Measurements from ENCODE around the gene CFAP119.

DNA sequence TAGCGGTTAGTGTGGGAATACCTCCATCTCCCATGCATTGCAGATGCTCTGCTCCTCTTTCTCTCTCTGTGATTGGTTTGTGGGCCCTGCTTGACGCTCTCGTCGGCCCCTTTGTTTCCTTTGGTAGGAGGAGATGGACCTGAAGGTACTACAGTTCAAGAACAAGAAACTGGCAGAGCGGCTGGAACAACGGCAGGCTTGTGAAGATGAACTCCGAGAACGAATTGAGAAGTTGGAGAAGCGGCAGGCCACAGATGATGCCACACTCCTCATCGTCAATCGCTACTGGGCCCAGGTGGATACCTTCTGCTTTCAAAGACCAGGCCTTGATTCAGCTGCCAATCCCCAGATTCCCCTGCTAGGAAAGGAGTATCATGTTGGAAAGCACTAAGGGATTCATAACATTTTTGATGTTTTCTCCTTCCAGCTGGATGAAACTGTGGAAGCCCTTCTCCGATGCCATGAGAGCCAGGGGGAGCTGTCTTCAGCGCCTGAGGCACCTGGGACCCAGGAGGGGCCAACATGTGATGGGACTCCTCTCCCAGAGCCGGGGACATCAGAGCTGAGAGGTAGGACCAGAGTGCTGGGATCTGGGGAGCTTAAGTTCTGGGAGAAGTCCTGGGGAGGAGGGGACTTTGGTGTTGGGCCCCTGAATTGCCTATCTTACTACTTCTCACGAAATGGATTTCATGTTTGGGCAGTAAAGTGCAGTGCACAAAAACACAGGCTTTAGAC lies 1.3 kb upstream of the CFAP119 start:
- TF ChIP-seq NRF1 (conservative IDR thresholded peaks at IDR 0.05; ENCODE audit: low read depth, low read length) = no peak
- TF ChIP-seq, protein P1, sequence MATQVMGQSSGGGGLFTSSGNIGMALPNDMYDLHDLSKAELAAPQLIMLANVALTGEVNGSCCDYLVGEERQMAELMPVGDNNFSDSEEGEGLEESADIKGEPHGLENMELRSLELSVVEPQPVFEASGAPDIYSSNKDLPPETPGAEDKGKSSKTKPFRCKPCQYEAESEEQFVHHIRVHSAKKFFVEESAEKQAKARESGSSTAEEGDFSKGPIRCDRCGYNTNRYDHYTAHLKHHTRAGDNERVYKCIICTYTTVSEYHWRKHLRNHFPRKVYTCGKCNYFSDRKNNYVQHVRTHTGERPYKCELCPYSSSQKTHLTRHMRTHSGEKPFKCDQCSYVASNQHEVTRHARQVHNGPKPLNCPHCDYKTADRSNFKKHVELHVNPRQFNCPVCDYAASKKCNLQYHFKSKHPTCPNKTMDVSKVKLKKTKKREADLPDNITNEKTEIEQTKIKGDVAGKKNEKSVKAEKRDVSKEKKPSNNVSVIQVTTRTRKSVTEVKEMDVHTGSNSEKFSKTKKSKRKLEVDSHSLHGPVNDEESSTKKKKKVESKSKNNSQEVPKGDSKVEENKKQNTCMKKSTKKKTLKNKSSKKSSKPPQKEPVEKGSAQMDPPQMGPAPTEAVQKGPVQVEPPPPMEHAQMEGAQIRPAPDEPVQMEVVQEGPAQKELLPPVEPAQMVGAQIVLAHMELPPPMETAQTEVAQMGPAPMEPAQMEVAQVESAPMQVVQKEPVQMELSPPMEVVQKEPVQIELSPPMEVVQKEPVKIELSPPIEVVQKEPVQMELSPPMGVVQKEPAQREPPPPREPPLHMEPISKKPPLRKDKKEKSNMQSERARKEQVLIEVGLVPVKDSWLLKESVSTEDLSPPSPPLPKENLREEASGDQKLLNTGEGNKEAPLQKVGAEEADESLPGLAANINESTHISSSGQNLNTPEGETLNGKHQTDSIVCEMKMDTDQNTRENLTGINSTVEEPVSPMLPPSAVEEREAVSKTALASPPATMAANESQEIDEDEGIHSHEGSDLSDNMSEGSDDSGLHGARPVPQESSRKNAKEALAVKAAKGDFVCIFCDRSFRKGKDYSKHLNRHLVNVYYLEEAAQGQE (IDR thresholded peaks at IDR 0.05; ENCODE audit: low read depth, low read length) = no peak
- no peak for TF ChIP-seq BHLHE40 (IDR thresholded peaks at IDR 0.05; ENCODE audit: borderline replicate concordance in 1 of 2, low read depth in 2 of 2, low read length in 1 of 2)
- TF ChIP-seq, protein P2, sequence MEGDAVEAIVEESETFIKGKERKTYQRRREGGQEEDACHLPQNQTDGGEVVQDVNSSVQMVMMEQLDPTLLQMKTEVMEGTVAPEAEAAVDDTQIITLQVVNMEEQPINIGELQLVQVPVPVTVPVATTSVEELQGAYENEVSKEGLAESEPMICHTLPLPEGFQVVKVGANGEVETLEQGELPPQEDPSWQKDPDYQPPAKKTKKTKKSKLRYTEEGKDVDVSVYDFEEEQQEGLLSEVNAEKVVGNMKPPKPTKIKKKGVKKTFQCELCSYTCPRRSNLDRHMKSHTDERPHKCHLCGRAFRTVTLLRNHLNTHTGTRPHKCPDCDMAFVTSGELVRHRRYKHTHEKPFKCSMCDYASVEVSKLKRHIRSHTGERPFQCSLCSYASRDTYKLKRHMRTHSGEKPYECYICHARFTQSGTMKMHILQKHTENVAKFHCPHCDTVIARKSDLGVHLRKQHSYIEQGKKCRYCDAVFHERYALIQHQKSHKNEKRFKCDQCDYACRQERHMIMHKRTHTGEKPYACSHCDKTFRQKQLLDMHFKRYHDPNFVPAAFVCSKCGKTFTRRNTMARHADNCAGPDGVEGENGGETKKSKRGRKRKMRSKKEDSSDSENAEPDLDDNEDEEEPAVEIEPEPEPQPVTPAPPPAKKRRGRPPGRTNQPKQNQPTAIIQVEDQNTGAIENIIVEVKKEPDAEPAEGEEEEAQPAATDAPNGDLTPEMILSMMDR (IDR thresholded peaks at IDR 0.05 in 2 of 3, conservative IDR thresholded peaks at IDR 0.05 in 1 of 3; ENCODE audit: control insufficient read depth in 2 of 3, extremely low read depth in 1 of 3, insufficient read depth in 1 of 3, low read depth in 3 of 3, low read length in 3 of 3) = no peak

Measured in GM12878 (cell line).